Ishikawa (cell line): ENCODE measurements around the gene OLIG1.

Experiments
- CEBPB ChIP-seq: IDR thresholded peaks from 2 replicates; pipeline ENCODE4 v1.6.1; 2012
- CREB1 ChIP-seq: IDR thresholded peaks from 2 replicates; pipeline ENCODE4 v1.6.1; 2012; ENCODE audit warnings: low read depth
- EGR1 ChIP-seq: IDR thresholded peaks from 2 replicates; pipeline ENCODE4 v1.6.1; 2012
- EP300 ChIP-seq: IDR thresholded peaks from 2 replicates; pipeline ENCODE4 v1.6.1; 2012; ENCODE audit warnings: borderline replicate concordance
- FOXM1 ChIP-seq: IDR thresholded peaks from 2 replicates; pipeline ENCODE4 v1.6.1; 2012; ENCODE audit warnings: low read depth, borderline replicate concordance
- MAX ChIP-seq: IDR thresholded peaks from 2 replicates; pipeline ENCODE4 v1.6.1; 2012
- NFIC ChIP-seq: IDR thresholded peaks from 2 replicates; pipeline ENCODE4 v1.6.1; 2012
- RAD21 ChIP-seq: IDR thresholded peaks from 2 replicates; pipeline ENCODE4 v1.6.1; 2012; ENCODE audit warnings: low read depth
- REST ChIP-seq: IDR thresholded peaks from 2 replicates; pipeline ENCODE4 v1.6.1; 2012; ENCODE audit warnings: low read depth, mild to moderate bottlenecking
- TAF1 ChIP-seq: IDR thresholded peaks from 2 replicates; pipeline ENCODE4 v1.6.1; 2012; ENCODE audit warnings: low read depth, mild to moderate bottlenecking
- TCF12 ChIP-seq: IDR thresholded peaks from 2 replicates; pipeline ENCODE4 v1.6.1; 2012; ENCODE audit warnings: low read depth
- TEAD4 ChIP-seq: IDR thresholded peaks from 2 replicates; pipeline ENCODE4 v1.6.1; 2012
- USF1 ChIP-seq: IDR thresholded peaks from 2 replicates; pipeline ENCODE4 v1.6.1; 2012
- YY1 ChIP-seq: IDR thresholded peaks from 2 replicates; pipeline ENCODE4 v1.6.1; 2012; ENCODE audit warnings: low read depth
- ZBTB7A ChIP-seq: IDR thresholded peaks from 2 replicates; pipeline ENCODE4 v1.6.1; 2012; ENCODE audit warnings: low read depth

The OLIG1 gene

GRCh38 chr21:33022489-33022827 is 47.5 kb upstream of the OLIG1 start:
- TF ChIP-seq ZBTB7A: no peak
- TF ChIP-seq YY1: no peak
- no peak for TF ChIP-seq CEBPB
- no peak for TF ChIP-seq USF1
- no peak for TF ChIP-seq EP300
- no peak for TF ChIP-seq CREB1
- TF ChIP-seq TCF12: no peak
- TF ChIP-seq REST: no peak
- TF ChIP-seq NFIC: no peak

GRCh38 chr21:33022828-33023573 is 46.9 kb upstream of the OLIG1 start:
- TF ChIP-seq TCF12 (no peak), EP300 (no peak), TAF1 (no peak)

GRCh38 chr21:33023574-33024200 is 46.3 kb upstream of the OLIG1 start:
- TF ChIP-seq TAF1: no peak
- no peak for TF ChIP-seq USF1
- no peak for TF ChIP-seq NFIC
- TF ChIP-seq YY1: no peak
- TF ChIP-seq CEBPB: no peak
- TF ChIP-seq MAX: no peak
- TF ChIP-seq EP300: no peak
- TF ChIP-seq TCF12: no peak
- no peak for TF ChIP-seq REST
- TF ChIP-seq RAD21: no peak
- TF ChIP-seq EGR1: no peak
- TF ChIP-seq CREB1: no peak
- TF ChIP-seq TEAD4: no peak
- TF ChIP-seq ZBTB7A: no peak
- no peak for TF ChIP-seq FOXM1

- no peak for TF ChIP-seq USF1
- no peak for TF ChIP-seq CEBPB
- no peak for TF ChIP-seq CREB1
- no peak for TF ChIP-seq TCF12
- no peak for TF ChIP-seq NFIC
- no peak for TF ChIP-seq ZBTB7A
- TF ChIP-seq EGR1: no peak
- TF ChIP-seq FOXM1: no peak
- TF ChIP-seq RAD21: no peak
- no peak for TF ChIP-seq REST
- TF ChIP-seq TEAD4: no peak
- no peak for TF ChIP-seq EP300
- no peak for TF ChIP-seq YY1
- no peak for TF ChIP-seq TAF1
- TF ChIP-seq MAX: no peak
Observed at GRCh38 chr21:33024201-33025103, 45.5 kb upstream of the OLIG1 start.
